Measurements from ENCODE around the gene FURIN. TPM values are rescaled to one million over a fixed set of nuclear protein-coding genes. Genes with fewer than 3 reads are reported as not detected.
A peak's percentile ranks its signal among the peaks of the same experiment; 100 is the strongest.

FURIN gene
- total and polyA plus RNA-seq, 9 of the 15 experiments (the other 6 are each of a cell fraction or from before 2014, with no cell fraction given), result 0.92 to 99.9 (median 34.8) TPM

- TF ChIP-seq HBP1 (CRISPR knock-in tag; IDR thresholded peaks at IDR 0.05), result no peak
- TF ChIP-seq MTA2 (IDR thresholded peaks at IDR 0.05; ENCODE audit: low read depth), result no peak
- no peak for TF ChIP-seq HNRNPH1 (optimal IDR thresholded peaks at IDR 0.05; ENCODE audit: low read depth, low read length)
- no peak for TF ChIP-seq ZC3H11A (IDR thresholded peaks at IDR 0.05; ENCODE audit: low read depth, low read length)
- no peak for TF ChIP-seq PYGO2 (tag; IDR thresholded peaks at IDR 0.05)
- TF ChIP-seq PATZ1 (CRISPR knock-in tag; IDR thresholded peaks at IDR 0.05; ENCODE audit: borderline replicate concordance), result no peak
- TF ChIP-seq ZNF444 (CRISPR knock-in tag; IDR thresholded peaks at IDR 0.05), result 0 out of 2 replicates have a peak, but pooled peaks have one; percentile 16
- no peak for TF ChIP-seq HIVEP1 (CRISPR knock-in tag; IDR thresholded peaks at IDR 0.05)
- TF ChIP-seq PREB (CRISPR knock-in tag; IDR thresholded peaks at IDR 0.05), result no peak
- no peak for TF ChIP-seq ZNF445 (CRISPR knock-in tag; IDR thresholded peaks at IDR 0.05; ENCODE audit: low read depth)
- TF ChIP-seq ARNT (IDR thresholded peaks at IDR 0.05), result no peak
- peak in 1 of 2 experiments; percentile 53; a peak in 1 of 4 replicates for TF ChIP-seq KDM1A (IDR thresholded peaks at IDR 0.05)
- TF ChIP-seq SLC30A9 (CRISPR knock-in tag; IDR thresholded peaks at IDR 0.05), result no peak
- no peak for TF ChIP-seq RREB1 (CRISPR knock-in tag; IDR thresholded peaks at IDR 0.05)
- TF ChIP-seq NR1H2 (CRISPR knock-in tag; IDR thresholded peaks at IDR 0.05), result no peak
- TF ChIP-seq TARDBP (IDR thresholded peaks at IDR 0.05), result no peak
- no peak for TF ChIP-seq GMEB1 (CRISPR knock-in tag; IDR thresholded peaks at IDR 0.05)
- no peak for TF ChIP-seq FUS (optimal IDR thresholded peaks at IDR 0.05; ENCODE audit: low read depth, low read length)
These were observed 27.3 kb downstream of the FURIN start (continued) for GRCh38 chr15:90895571-90896117.

All from K562 (cell line).